SU-DHL-6 (cell line): ENCODE results near the gene TTYH3.

Experiments used
- EZH2phosphoT487 ChIP-seq: fragments of 200-600 bp; sonication (generic), shearing (Covaris generic); conservative IDR thresholded peaks from 2 replicates; pipeline ENCODE4 v1.6.1; 2018; ENCODE audit warnings: mild to moderate bottlenecking, antibody characterized with exemption, low read length, moderate library complexity, mixed read lengths
- TF ChIP-seq, protein P1 (sequence below): fragments of 200-600 bp; sonication (generic); IDR thresholded peaks from one replicate; pipeline ENCODE4 v1.5.1; 2017; ENCODE audit warnings: antibody characterized with exemption, mild to moderate bottlenecking, low read length, moderate library complexity; ENCODE audit not compliant: insufficient read depth, poor library complexity, severe bottlenecking

DNA sequence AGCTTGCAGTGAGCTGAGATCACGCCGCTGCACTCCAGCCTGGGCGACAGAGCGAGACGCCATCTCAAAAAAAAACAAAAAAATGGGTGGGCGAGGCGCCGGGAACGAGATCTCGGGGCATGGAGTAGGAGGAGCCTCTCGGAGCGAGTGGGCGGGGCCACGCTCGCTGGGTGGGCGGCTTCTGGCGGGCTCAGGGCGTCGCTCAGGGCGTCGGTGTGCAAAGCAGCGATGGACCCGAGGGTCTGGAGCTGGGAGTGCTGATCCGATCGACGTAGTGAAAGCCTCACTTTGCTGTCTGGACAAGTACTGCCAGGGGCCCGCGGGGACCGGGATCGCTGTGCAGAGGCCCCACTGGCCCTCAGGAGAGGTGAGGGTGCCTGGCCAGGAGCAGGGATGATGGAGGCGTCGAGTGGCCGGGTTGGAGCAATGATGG, 33.6 kb downstream of the TTYH3 start:
- TF ChIP-seq, protein P1, sequence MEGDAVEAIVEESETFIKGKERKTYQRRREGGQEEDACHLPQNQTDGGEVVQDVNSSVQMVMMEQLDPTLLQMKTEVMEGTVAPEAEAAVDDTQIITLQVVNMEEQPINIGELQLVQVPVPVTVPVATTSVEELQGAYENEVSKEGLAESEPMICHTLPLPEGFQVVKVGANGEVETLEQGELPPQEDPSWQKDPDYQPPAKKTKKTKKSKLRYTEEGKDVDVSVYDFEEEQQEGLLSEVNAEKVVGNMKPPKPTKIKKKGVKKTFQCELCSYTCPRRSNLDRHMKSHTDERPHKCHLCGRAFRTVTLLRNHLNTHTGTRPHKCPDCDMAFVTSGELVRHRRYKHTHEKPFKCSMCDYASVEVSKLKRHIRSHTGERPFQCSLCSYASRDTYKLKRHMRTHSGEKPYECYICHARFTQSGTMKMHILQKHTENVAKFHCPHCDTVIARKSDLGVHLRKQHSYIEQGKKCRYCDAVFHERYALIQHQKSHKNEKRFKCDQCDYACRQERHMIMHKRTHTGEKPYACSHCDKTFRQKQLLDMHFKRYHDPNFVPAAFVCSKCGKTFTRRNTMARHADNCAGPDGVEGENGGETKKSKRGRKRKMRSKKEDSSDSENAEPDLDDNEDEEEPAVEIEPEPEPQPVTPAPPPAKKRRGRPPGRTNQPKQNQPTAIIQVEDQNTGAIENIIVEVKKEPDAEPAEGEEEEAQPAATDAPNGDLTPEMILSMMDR: no peak
- TF ChIP-seq EZH2phosphoT487: no peak
